Peyer's patch (tissue), 4 donors: ENCODE measurements around the gene AGAP1.

ENCODE experiments used
- POLR2A ChIP-seq, 2 donors: fragments of 450-650 bp; IDR thresholded peaks; one replicate each; pipeline ENCODE4 v1.5.1; 2017; ENCODE audit warnings: antibody characterized with exemption in 2 of 2, mild to moderate bottlenecking in 2 of 2, moderate library complexity in 2 of 2
- TF ChIP-seq, protein P1 (sequence below), 6 experiments: fragments of 450-650 bp in 4 of 6; fragments of 200-600 bp in 2 of 6; sonication (generic) in 1 of 6; IDR thresholded peaks; one replicate each; pipeline ENCODE4 v1.5.1; 2017 to 2019; ENCODE audit warnings: antibody characterized with exemption in 6 of 6, mild to moderate bottlenecking in 3 of 6, moderate library complexity in 1 of 6

- TF ChIP-seq, protein P1, sequence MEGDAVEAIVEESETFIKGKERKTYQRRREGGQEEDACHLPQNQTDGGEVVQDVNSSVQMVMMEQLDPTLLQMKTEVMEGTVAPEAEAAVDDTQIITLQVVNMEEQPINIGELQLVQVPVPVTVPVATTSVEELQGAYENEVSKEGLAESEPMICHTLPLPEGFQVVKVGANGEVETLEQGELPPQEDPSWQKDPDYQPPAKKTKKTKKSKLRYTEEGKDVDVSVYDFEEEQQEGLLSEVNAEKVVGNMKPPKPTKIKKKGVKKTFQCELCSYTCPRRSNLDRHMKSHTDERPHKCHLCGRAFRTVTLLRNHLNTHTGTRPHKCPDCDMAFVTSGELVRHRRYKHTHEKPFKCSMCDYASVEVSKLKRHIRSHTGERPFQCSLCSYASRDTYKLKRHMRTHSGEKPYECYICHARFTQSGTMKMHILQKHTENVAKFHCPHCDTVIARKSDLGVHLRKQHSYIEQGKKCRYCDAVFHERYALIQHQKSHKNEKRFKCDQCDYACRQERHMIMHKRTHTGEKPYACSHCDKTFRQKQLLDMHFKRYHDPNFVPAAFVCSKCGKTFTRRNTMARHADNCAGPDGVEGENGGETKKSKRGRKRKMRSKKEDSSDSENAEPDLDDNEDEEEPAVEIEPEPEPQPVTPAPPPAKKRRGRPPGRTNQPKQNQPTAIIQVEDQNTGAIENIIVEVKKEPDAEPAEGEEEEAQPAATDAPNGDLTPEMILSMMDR (IDR thresholded peaks at IDR 0.05), result no peak
- no peak for TF ChIP-seq POLR2A (IDR thresholded peaks at IDR 0.05)
Measured at GRCh38 chr2:235554936-235555335, 61.1 kb downstream of the AGAP1 start.
